Measurements from ENCODE around the gene HECTD4.

DNA sequence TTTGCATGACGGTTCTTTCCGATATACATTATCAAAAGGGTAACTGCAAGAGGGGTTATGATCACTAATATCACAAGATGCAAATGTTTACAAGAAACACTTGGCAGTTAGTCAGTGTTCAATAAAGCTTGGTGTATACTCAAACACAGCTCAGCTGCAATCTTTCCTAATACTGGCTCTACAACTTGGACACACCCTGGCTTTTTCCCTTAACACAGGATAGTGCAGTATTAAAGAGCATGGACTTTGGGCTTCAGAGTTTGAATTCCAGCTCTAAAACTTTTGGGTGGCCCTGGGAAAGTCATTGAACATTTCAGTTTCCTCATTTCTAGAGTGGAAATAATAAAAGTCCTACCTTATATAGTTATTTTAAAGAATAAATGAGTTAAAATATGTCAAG, 107.0 kb downstream of the HECTD4 start:
- TF ChIP-seq, protein P1, sequence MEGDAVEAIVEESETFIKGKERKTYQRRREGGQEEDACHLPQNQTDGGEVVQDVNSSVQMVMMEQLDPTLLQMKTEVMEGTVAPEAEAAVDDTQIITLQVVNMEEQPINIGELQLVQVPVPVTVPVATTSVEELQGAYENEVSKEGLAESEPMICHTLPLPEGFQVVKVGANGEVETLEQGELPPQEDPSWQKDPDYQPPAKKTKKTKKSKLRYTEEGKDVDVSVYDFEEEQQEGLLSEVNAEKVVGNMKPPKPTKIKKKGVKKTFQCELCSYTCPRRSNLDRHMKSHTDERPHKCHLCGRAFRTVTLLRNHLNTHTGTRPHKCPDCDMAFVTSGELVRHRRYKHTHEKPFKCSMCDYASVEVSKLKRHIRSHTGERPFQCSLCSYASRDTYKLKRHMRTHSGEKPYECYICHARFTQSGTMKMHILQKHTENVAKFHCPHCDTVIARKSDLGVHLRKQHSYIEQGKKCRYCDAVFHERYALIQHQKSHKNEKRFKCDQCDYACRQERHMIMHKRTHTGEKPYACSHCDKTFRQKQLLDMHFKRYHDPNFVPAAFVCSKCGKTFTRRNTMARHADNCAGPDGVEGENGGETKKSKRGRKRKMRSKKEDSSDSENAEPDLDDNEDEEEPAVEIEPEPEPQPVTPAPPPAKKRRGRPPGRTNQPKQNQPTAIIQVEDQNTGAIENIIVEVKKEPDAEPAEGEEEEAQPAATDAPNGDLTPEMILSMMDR (IDR thresholded peaks at IDR 0.05), result no peak
- no peak for TF ChIP-seq EZH2 (IDR thresholded peaks at IDR 0.05; ENCODE audit: borderline replicate concordance, insufficient read depth, low read depth, low read length, poor library complexity, severe bottlenecking)

Measured in B cell (primary cell).